GM23338 (cell line): ENCODE results near the gene PERCC1. TPM values are rescaled to one million over a fixed set of nuclear protein-coding genes. Genes with fewer than 3 reads are reported as not detected.
A peak's percentile ranks its signal among the peaks of the same experiment; 100 is the strongest.

Source experiments
- ATAC-seq: fragments of 200-7000 bp; cut with Tn5 transposase; 3 replicates; pipeline ENCODE4 v1.9.1; 2020
- DNase-seq: peaks from one replicate; pipeline ENCODE4 v3.0.0-alpha.2; 2015; ENCODE audit warnings: low spot score
- H2AFZ ChIP-seq: fragments of 200-600 bp; sonication (generic); 2 replicates; pipeline ENCODE4 v1.8.0; 2016; ENCODE audit warnings: antibody characterized with exemption, mild to moderate bottlenecking, moderate library complexity
- H3F3A ChIP-seq: fragments of 200-600 bp; sonication (generic); replicated peaks from 2 replicates; pipeline ENCODE4 v1.8.0; 2017; ENCODE audit warnings: antibody characterized with exemption, mixed run types, low read depth
- H3K27ac ChIP-seq: fragments of 200-600 bp; sonication (generic); 2 replicates; pipeline ENCODE4 v1.6.1; 2016; ENCODE audit warnings: low read depth
- H3K27me3 ChIP-seq: fragments of 200-600 bp; sonication (generic); 2 replicates; pipeline ENCODE4 v1.8.0; 2016; ENCODE audit warnings: mild to moderate bottlenecking, mixed run types, moderate library complexity; ENCODE audit not compliant: insufficient read depth
- H3K36me3 ChIP-seq: fragments of 200-600 bp; sonication (generic); 2 replicates; pipeline ENCODE4 v1.8.0; 2016; ENCODE audit warnings: mild to moderate bottlenecking; ENCODE audit not compliant: insufficient read depth
- H3K4me1 ChIP-seq: fragments of 200-600 bp; sonication (generic); 2 replicates; pipeline ENCODE4 v1.8.0; 2016; ENCODE audit warnings: mild to moderate bottlenecking, moderate library complexity; ENCODE audit not compliant: insufficient read depth
- H3K4me2 ChIP-seq: fragments of 200-600 bp; sonication (generic); 2 replicates; pipeline ENCODE4 v1.7.1; 2017; ENCODE audit warnings: mixed run types
- H3K4me3 ChIP-seq: fragments of 200-600 bp; sonication (generic); 2 replicates; pipeline ENCODE4 v1.6.1; 2016; ENCODE audit warnings: mixed run types
- H3K79me2 ChIP-seq: fragments of 200-600 bp; sonication (generic); replicated peaks from 2 replicates; pipeline ENCODE4 v1.8.0; 2017; ENCODE audit warnings: mild to moderate bottlenecking; ENCODE audit not compliant: insufficient read depth
- H3K9me2 ChIP-seq: fragments of 200-600 bp; sonication (generic); 2 replicates; pipeline ENCODE4 v1.8.0; 2017; ENCODE audit not compliant: insufficient read depth
- H4K20me1 ChIP-seq: fragments of 200-600 bp; sonication (generic); replicated peaks from 2 replicates; pipeline ENCODE4 v1.8.0; 2017; ENCODE audit warnings: mild to moderate bottlenecking; ENCODE audit not compliant: insufficient read depth
- H3K27ac Mint-ChIP-seq: 2 replicates; pipeline ENCODE4 v1.8.0; 2020; ENCODE audit warnings: inconsistent platforms, mild to moderate bottlenecking, moderate library complexity, mixed read lengths
- H3K27me3 Mint-ChIP-seq: 3 replicates; pipeline ENCODE4 v1.8.0; 2022; ENCODE audit warnings: low read depth, mild to moderate bottlenecking, moderate library complexity, mixed read lengths, inconsistent platforms; ENCODE audit not compliant: insufficient read depth, poor library complexity
- H3K36me3 Mint-ChIP-seq: 3 replicates; pipeline ENCODE4 v1.8.0; 2021; ENCODE audit warnings: low read depth, mild to moderate bottlenecking, inconsistent platforms, moderate library complexity, mixed read lengths
- H3K4me1 Mint-ChIP-seq: 3 replicates; pipeline ENCODE4 v1.8.0; 2020; ENCODE audit warnings: mild to moderate bottlenecking, inconsistent platforms, mixed read lengths
- H3K4me3 Mint-ChIP-seq: 3 replicates; pipeline ENCODE4 v1.8.0; 2021; ENCODE audit warnings: moderate library complexity, mild to moderate bottlenecking, inconsistent platforms, mixed read lengths
- H3K9me3 Mint-ChIP-seq: 3 replicates; pipeline ENCODE4 v1.8.0; 2020; ENCODE audit warnings: moderate library complexity, mild to moderate bottlenecking, inconsistent platforms, mixed read lengths
- EZH2 ChIP-seq: fragments of 200-600 bp; sonication (generic); IDR thresholded peaks from one replicate; pipeline ENCODE4 v1.8.0; 2017; ENCODE audit warnings: antibody characterized with exemption, mild to moderate bottlenecking, low read depth; ENCODE audit not compliant: unreplicated experiment
- STAT1 ChIP-seq: IDR thresholded peaks from one replicate; pipeline ENCODE4 v1.6.1; 2016; ENCODE audit warnings: antibody characterized with exemption; ENCODE audit not compliant: unreplicated experiment
- polyA plus RNA-seq: library from polyadenylated mRNA; unstranded; fragments of >200 nt; fragmentation: Nextera tagmentation; extraction: Ambion mirVana; gene quantifications from 2 replicates; pipeline ENCODE4 v1.2.1, GENCODE V29; 2016
- total RNA-seq: library from RNA; depleted of rRNA; stranded (reverse); fragments of >200 nt; shearing (Covaris generic); gene quantifications from 2 replicates; pipeline ENCODE4 v1.2.3, GENCODE V29; 2014
- TF ChIP-seq, protein P1 (sequence below): fragments of 250-450 bp; sonication (Bioruptor Pico); IDR thresholded peaks from 2 replicates; pipeline ENCODE4 v1.5.0; 2020; ENCODE audit warnings: mild to moderate bottlenecking, moderate library complexity
- TF ChIP-seq, protein P2 (sequence below), 2 experiments: fragments of 200-600 bp in 1 of 2; sonication (generic) in 1 of 2; conservative IDR thresholded peaks; 2 replicates each; pipeline versions ENCODE4 v1.5.1 to v1.6.1; 2016 to 2017; ENCODE audit warnings: antibody characterized with exemption in 2 of 2, low read depth in 2 of 2, mild to moderate bottlenecking in 2 of 2, moderate library complexity in 1 of 2

Gene PERCC1
- total and polyA plus RNA-seq, 2 experiments from 2014 or later, result not detected

DNA sequence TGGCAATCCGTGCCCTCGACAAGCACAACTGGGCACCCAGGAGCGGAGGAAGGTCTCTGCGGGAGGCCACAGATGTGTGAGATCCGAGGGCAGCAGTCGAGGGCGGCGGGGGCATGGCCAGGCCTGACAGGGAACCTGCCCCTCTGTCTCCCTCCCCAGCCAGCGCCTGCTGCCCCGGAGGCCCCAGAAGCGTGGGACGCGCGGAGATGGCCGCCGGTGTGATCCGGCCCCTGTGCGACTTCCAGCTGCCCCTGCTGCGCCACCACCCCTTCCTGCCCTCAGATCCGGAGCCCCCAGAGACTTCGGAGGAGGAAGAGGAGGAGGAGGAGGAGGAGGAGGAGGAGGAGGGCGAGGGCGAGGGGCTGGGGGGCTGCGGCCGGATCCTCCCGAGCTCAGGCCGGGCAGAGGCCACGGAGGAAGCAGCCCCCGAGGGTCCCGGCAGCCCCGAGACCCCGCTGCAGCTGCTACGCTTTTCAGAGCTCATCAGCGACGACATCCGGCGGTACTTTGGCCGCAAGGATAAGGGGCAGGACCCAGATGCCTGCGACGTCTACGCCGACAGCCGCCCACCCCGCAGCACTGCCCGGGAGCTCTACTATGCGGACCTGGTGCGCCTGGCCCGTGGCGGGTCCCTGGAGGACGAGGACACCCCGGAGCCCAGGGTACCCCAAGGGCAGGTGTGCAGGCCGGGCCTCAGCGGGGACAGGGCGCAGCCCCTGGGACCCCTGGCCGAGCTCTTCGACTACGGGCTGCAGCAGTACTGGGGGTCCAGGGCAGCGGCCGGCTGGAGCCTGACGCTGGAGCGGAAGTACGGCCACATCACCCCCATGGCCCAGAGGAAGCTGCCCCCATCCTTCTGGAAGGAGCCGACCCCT, 1.7 kb downstream of the PERCC1 start:
- Mint-ChIP-seq H3K9me3 (no peaks in the 10 kb centered on the region; the same call in 2 of the 3 replicates), H3K36me3 (no peaks in the 10 kb centered on the region), H3K4me1 (no peaks in the 10 kb centered on the region), H3K27ac (no peak overlapping the region), H3K27me3 (peaks cover 10% of the 10 kb centered on the region), H3K4me3 (no peak overlapping the region)
- H3K36me3 ChIP-seq, result no peaks in the 10 kb centered on the region
- no peaks in the 10 kb centered on the region for H4K20me1 ChIP-seq
- ATAC-seq, result no peak
- no peak overlapping the region for H3K4me2 ChIP-seq
- no peaks in the 10 kb centered on the region for H3K79me2 ChIP-seq
- DNase-seq, result peak; percentile 29
- TF ChIP-seq STAT1 (no peak), EZH2 (no peak)
- TF ChIP-seq, protein P1, sequence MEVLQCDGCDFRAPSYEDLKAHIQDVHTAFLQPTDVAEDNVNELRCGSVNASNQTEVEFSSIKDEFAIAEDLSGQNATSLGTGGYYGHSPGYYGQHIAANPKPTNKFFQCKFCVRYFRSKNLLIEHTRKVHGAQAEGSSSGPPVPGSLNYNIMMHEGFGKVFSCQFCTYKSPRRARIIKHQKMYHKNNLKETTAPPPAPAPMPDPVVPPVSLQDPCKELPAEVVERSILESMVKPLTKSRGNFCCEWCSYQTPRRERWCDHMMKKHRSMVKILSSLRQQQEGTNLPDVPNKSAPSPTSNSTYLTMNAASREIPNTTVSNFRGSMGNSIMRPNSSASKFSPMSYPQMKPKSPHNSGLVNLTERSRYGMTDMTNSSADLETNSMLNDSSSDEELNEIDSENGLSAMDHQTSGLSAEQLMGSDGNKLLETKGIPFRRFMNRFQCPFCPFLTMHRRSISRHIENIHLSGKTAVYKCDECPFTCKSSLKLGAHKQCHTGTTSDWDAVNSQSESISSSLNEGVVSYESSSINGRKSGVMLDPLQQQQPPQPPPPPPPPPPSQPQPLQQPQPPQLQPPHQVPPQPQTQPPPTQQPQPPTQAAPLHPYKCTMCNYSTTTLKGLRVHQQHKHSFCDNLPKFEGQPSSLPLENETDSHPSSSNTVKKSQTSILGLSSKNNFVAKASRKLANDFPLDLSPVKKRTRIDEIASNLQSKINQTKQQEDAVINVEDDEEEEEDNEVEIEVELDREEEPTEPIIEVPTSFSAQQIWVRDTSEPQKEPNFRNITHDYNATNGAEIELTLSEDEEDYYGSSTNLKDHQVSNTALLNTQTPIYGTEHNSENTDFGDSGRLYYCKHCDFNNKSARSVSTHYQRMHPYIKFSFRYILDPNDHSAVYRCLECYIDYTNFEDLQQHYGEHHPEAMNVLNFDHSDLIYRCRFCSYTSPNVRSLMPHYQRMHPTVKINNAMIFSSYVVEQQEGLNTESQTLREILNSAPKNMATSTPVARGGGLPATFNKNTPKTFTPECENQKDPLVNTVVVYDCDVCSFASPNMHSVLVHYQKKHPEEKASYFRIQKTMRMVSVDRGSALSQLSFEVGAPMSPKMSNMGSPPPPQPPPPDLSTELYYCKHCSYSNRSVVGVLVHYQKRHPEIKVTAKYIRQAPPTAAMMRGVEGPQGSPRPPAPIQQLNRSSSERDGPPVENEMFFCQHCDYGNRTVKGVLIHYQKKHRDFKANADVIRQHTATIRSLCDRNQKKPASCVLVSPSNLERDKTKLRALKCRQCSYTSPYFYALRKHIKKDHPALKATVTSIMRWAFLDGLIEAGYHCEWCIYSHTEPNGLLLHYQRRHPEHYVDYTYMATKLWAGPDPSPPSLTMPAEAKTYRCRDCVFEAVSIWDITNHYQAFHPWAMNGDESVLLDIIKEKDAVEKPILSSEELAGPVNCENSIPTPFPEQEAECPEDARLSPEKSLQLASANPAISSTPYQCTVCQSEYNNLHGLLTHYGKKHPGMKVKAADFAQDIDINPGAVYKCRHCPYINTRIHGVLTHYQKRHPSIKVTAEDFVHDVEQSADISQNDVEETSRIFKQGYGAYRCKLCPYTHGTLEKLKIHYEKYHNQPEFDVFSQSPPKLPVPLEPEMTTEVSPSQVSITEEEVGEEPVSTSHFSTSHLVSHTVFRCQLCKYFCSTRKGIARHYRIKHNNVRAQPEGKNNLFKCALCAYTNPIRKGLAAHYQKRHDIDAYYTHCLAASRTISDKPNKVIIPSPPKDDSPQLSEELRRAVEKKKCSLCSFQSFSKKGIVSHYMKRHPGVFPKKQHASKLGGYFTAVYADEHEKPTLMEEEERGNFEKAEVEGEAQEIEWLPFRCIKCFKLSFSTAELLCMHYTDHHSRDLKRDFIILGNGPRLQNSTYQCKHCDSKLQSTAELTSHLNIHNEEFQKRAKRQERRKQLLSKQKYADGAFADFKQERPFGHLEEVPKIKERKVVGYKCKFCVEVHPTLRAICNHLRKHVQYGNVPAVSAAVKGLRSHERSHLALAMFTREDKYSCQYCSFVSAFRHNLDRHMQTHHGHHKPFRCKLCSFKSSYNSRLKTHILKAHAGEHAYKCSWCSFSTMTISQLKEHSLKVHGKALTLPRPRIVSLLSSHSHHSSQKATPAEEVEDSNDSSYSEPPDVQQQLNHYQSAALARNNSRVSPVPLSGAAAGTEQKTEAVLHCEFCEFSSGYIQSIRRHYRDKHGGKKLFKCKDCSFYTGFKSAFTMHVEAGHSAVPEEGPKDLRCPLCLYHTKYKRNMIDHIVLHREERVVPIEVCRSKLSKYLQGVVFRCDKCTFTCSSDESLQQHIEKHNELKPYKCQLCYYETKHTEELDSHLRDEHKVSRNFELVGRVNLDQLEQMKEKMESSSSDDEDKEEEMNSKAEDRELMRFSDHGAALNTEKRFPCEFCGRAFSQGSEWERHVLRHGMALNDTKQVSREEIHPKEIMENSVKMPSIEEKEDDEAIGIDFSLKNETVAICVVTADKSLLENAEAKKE (CRISPR knock-in tag), result no peak
- TF ChIP-seq, protein P2, sequence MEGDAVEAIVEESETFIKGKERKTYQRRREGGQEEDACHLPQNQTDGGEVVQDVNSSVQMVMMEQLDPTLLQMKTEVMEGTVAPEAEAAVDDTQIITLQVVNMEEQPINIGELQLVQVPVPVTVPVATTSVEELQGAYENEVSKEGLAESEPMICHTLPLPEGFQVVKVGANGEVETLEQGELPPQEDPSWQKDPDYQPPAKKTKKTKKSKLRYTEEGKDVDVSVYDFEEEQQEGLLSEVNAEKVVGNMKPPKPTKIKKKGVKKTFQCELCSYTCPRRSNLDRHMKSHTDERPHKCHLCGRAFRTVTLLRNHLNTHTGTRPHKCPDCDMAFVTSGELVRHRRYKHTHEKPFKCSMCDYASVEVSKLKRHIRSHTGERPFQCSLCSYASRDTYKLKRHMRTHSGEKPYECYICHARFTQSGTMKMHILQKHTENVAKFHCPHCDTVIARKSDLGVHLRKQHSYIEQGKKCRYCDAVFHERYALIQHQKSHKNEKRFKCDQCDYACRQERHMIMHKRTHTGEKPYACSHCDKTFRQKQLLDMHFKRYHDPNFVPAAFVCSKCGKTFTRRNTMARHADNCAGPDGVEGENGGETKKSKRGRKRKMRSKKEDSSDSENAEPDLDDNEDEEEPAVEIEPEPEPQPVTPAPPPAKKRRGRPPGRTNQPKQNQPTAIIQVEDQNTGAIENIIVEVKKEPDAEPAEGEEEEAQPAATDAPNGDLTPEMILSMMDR (conservative IDR thresholded peaks at IDR 0.05; ENCODE audit: low read depth in 2 of 2), result no peak
- H3F3A ChIP-seq, result no peaks in the 10 kb centered on the region
- no peaks in the 10 kb centered on the region for H3K9me2 ChIP-seq
- H3K4me3 ChIP-seq, result no peak overlapping the region
- no peak overlapping the region for H2AFZ ChIP-seq
- no peaks in the 10 kb centered on the region for H3K4me1 ChIP-seq
- no peaks in the 10 kb centered on the region for H3K27me3 ChIP-seq
- no peak overlapping the region for H3K27ac ChIP-seq
